Islet of Langerhans (tissue), 1 donor: ENCODE results near the gene RTRAF.

Source experiments
- FAIRE-seq: peaks from one replicate; lab custom pipeline; 2011; peaks lifted over from hg19 to GRCh38; lab: Jason Lieb, UNC

Gene RTRAF

GRCh38 chr14:52021957-52022600, 32.7 kb downstream of the RTRAF start:
- FAIRE-seq = no peak

DNA sequence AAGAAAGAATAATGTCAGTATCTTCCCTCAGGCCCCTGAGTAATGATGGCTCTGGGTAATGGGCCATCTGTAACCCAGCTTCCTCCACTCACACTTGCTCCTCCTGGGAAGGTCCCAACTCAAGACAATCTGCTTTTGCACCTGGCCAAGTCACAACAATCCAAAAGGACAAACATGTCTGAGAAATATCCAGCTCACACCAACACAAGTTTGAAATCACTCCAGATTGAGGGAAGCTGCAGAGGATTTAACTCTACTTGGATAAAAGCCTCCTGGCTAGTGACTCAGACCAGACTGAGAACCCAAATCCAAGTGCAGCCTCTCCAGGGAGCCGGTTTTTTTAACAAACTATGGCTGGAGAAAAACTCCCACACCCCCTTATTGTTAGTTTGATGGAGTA, 34.2 kb downstream of the RTRAF start:
- FAIRE-seq = no peak

DNA sequence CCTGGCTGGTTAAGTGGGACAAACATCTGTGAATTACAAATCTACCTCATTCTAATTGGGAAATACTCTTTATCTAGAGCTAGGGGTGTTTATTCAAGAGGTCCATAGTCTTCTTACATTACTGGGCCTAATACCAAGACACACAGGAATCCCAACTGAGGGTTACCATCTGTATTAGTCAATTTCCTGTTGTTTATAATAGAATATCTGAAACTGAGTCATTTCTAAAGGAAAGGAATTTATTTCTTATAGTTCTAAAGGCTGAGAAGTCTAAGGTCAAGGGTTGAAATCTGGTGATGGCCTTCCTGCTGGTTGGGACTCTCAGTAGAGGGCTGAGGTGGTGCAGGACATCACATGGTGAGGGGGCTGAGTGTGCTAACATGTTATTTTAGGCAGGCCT, 36.0 kb downstream of the RTRAF start:
- FAIRE-seq = no peak

DNA sequence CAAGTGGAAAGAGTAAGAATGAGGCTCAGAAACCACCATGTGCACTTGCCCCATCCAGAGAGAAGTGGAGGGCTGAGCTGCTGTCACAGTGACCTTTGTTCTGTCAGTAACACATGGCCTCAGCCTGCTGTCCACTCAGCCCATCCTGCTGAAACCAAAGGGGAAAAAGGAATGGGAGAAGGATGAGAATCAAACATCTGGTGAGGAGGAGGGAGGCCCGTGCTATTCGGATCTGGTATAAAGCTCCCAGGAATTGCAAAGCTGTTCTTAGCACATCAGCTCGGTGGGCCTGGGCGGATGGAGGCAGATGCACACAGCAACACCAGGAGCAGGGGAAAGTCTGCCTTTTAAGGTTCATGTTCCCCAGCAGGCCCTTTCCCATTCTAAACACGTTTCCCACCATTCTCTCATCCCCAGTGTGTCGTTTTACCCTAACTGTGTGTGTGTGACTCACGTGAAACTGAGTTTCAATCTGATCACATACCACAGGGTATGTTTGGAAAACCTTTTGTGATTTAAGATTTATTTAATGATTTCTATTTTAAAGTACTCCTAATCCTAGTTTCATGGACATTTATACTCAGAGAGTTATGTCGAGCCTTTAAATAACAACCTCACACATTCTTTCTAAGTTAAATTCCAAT, 36.8 kb downstream of the RTRAF start:
- FAIRE-seq = no peak

GRCh38 chr14:52026901-52027300, 37.6 kb downstream of the RTRAF start:
- FAIRE-seq = no peak

- no peak for FAIRE-seq
These were observed 40.5 kb downstream of the RTRAF start for GRCh38 chr14:52029881-52030280.

DNA sequence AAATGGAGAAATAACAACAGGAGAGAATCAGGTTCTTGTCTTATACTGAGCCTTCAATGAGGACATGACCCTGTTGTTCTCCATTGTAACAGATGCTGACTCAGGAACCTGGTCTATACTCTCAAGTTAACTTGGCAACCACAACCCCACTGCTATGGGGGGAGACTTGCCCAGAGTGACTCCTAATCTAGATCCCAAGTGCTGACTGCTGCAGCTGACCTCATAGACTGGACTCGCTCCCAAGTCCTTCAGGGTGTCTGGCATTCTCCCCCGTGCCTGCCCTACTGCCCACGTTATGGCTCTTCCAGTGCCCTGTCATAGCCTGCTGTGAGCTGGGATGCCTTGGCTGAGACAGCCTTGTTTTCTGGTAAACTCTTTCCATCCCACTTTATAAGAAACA, 42.4 kb downstream of the RTRAF start:
- no peak for FAIRE-seq

GRCh38 chr14:52032204-52032801, 43.0 kb downstream of the RTRAF start:
- FAIRE-seq = no peak

- FAIRE-seq = no peak
These were observed 43.8 kb downstream of the RTRAF start for GRCh38 chr14:52033101-52033642.

- FAIRE-seq = no peak
These were observed 49.9 kb downstream of the RTRAF start for GRCh38 chr14:52039124-52039815.

GRCh38 chr14:52040598-52040997, 51.3 kb downstream of the RTRAF start:
- no peak for FAIRE-seq

DNA sequence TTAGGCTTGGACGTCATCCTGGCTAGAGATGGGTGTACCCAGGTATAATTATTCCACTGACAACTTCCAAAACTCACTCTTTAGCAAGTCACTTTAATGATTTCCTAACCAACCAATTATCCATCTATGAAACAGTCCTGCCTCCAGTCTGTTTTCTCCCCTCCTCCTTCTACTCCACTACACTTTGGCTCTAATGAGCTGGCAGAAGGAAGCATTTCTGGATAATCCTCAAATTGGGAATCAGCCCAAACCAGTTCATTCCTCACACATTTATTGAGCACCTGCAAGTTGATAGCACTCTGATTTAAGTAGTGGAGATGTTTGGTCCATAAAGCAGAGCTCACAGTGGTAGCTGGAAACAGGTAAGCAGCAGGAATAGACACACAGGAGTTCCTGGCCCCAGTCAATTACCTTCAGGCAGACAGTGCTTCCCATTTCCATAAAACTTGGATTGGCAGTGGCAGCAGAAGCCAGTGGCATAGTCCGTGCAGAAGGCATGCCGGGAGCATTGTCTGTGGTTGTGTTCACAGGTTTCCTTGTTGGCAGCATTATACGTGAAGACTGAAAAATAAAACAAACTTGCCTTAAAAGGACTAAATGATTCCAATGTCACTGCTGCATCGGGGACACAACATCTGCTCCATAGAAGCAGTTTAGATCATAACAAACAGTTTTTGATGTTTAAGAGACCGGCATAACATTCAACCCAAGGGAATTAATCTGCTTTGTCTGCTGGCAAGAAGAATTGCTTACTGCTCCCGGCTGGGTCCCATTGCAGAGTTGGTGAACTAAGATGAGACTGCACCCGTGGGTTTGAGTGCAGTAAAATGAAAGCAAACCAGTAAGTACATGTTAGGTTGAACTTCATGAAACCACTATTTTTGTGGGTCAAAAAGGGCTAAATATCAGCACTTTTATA, 53.3 kb downstream of the RTRAF start:
- FAIRE-seq = no peak

GRCh38 chr14:52043690-52044089, 54.3 kb downstream of the RTRAF start:
- no peak for FAIRE-seq

- FAIRE-seq = no peak
These were observed 55.6 kb downstream of the RTRAF start for GRCh38 chr14:52044791-52045522.

GRCh38 chr14:52046376-52046917, 57.1 kb downstream of the RTRAF start:
- no peak for FAIRE-seq

GRCh38 chr14:52048116-52048515, 58.8 kb downstream of the RTRAF start:
- no peak for FAIRE-seq

DNA sequence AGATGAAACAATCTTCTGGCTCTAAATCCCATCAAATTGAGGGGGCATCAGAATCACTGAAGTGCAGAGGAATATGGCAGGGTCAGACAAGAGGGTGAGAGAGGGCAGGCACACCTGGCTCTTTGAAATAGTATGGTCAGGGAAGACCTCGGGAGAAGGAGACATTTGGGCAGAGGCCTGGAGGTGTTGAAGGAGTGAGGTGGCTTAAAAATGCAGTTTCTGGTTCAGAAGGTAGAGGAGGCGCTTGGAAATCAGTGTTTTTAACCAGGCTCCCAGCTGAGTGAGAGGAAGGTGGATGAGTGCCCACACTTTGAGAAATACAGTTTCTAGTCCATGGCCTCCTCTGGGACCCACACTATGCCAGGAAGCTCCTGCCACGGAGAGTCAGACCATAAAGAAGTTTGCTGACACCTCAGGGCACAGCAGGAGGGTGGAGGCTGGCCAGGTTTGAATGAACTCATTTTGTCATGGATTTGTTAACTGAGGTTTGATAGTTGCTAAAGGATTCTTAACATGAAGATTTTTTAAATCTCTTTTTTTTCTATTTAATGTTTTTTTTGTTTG, 59.4 kb downstream of the RTRAF start:
- no peak for FAIRE-seq

- no peak for FAIRE-seq
These were observed 59.9 kb downstream of the RTRAF start for GRCh38 chr14:52049271-52049670.

- FAIRE-seq = no peak
These were observed 60.6 kb downstream of the RTRAF start for GRCh38 chr14:52049721-52050588.

DNA sequence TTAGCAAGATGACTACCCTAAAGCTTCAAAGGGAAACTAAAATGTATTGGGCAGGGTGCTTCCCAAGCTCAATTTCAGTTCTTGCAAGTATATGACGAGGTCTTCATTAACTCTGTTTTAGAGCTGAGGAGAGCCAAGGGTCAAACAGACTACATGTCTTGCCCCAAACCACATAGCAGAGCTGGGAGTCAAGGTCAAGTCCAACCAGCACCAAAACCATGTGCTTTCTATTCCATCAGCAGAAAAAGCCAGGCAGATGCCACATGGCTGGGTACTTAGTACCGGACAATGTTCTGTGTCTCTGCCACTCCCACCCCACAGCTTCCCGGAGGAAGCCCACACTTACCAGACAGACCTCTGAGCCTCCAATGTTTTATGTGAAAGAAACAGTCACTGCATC, 61.9 kb downstream of the RTRAF start:
- no peak for FAIRE-seq
